ENCODE measurements around the gene RASSF9.

The RASSF9 gene

GRCh38 chr12:85821206-85821605 is 15.0 kb downstream of the RASSF9 start:
- no peak for DNase-seq (ENCODE audit: low spot score)

- no peak for DNase-seq (ENCODE audit: low spot score)
These were observed 16.1 kb downstream of the RASSF9 start for GRCh38 chr12:85820101-85820500.

- no peak for DNase-seq (ENCODE audit: low spot score)
These were observed 21.5 kb downstream of the RASSF9 start for GRCh38 chr12:85814741-85815140.

- no peak for DNase-seq (ENCODE audit: low spot score)
These were observed 22.1 kb downstream of the RASSF9 start for GRCh38 chr12:85814071-85814470.

GRCh38 chr12:85809500-85809899 is 26.7 kb downstream of the RASSF9 start:
- no peak for DNase-seq (ENCODE audit: low spot score)

- no peak for DNase-seq (ENCODE audit: low spot score)
These were observed 28.5 kb downstream of the RASSF9 start for GRCh38 chr12:85807730-85808129.

GRCh38 chr12:85805654-85806053 is 30.6 kb downstream of the RASSF9 start:
- DNase-seq (ENCODE audit: low spot score): no peak

- DNase-seq (ENCODE audit: low spot score): no peak
These were observed 31.5 kb downstream of the RASSF9 start for GRCh38 chr12:85804663-85805062.

- DNase-seq (ENCODE audit: low spot score): no peak
These were observed 32.3 kb downstream of the RASSF9 start for GRCh38 chr12:85803923-85804322.

GRCh38 chr12:85803231-85803630 is 33.0 kb downstream of the RASSF9 start:
- DNase-seq (ENCODE audit: low spot score): no peak

- DNase-seq (ENCODE audit: low spot score): no peak
These were observed 38.1 kb downstream of the RASSF9 start for GRCh38 chr12:85798122-85798521.

- no peak for DNase-seq (ENCODE audit: low spot score)
These were observed 40.2 kb downstream of the RASSF9 start for GRCh38 chr12:85796001-85796400.

- no peak for DNase-seq (ENCODE audit: low spot score)
These were observed 41.7 kb downstream of the RASSF9 start for GRCh38 chr12:85794531-85794930.

GRCh38 chr12:85784096-85784720 is 52.0 kb downstream of the RASSF9 start:
- no peak for DNase-seq (ENCODE audit: low spot score)

- no peak for DNase-seq (ENCODE audit: low spot score)
These were observed 53.5 kb downstream of the RASSF9 start for GRCh38 chr12:85782711-85783110.

GRCh38 chr12:85781766-85782165 is 54.4 kb downstream of the RASSF9 start:
- no peak for DNase-seq (ENCODE audit: low spot score)

GRCh38 chr12:85779768-85780167 is 56.4 kb downstream of the RASSF9 start:
- DNase-seq (ENCODE audit: low spot score): no peak

- no peak for DNase-seq (ENCODE audit: low spot score)
These were observed 61.1 kb downstream of the RASSF9 start for GRCh38 chr12:85775091-85775490.

- no peak for DNase-seq (ENCODE audit: low spot score)
These were observed 70.7 kb downstream of the RASSF9 start for GRCh38 chr12:85765453-85765869.

- DNase-seq (ENCODE audit: low spot score): no peak
These were observed 76.6 kb downstream of the RASSF9 start for GRCh38 chr12:85759623-85760022.

GRCh38 chr12:85759091-85759490 is 77.1 kb downstream of the RASSF9 start:
- no peak for DNase-seq (ENCODE audit: low spot score)

GRCh38 chr12:85755760-85756159 is 80.4 kb downstream of the RASSF9 start:
- no peak for DNase-seq (ENCODE audit: low spot score)
